ACC112 (cell line): ENCODE data around the gene AUTS2.

ENCODE experiments used
- H2AFZ ChIP-seq: fragments of 200-600 bp; sonication (generic); one replicate; pipeline ENCODE4 v1.6.0; 2017; ENCODE audit warnings: antibody characterized with exemption, low read length; ENCODE audit not compliant: unreplicated experiment
- H3K27ac ChIP-seq: fragments of 200-600 bp; sonication (generic); 2 replicates; pipeline ENCODE4 v1.5.1; 2014; ENCODE audit warnings: low read depth, mild to moderate bottlenecking, antibody characterized with exemption, low read length, moderate library complexity
- H3K27me3 ChIP-seq: fragments of 200-600 bp; sonication (generic); 2 replicates; pipeline ENCODE4 v1.6.1; 2014; ENCODE audit warnings: mild to moderate bottlenecking, antibody characterized with exemption, low read length, moderate library complexity, mixed read lengths; ENCODE audit not compliant: insufficient read depth
- H3K36me3 ChIP-seq: fragments of 200-600 bp; sonication (generic); 2 replicates; pipeline ENCODE4 v1.6.1; 2016; ENCODE audit warnings: mild to moderate bottlenecking, antibody characterized with exemption, low read length, moderate library complexity, mixed read lengths; ENCODE audit not compliant: insufficient read depth
- H3K4me1 ChIP-seq: fragments of 200-600 bp; sonication (generic); one replicate; pipeline ENCODE4 v1.6.1; 2016; ENCODE audit warnings: low read length, mixed read lengths; ENCODE audit not compliant: insufficient read depth, unreplicated experiment, control insufficient read depth
- H3K4me3 ChIP-seq: fragments of 200-600 bp; sonication (generic); 2 replicates; pipeline ENCODE4 v1.5.1; 2014; ENCODE audit warnings: mild to moderate bottlenecking, low read depth, low read length
- H3K79me2 ChIP-seq: fragments of 200-600 bp; sonication (generic); one replicate; pipeline ENCODE4 v1.6.0; 2016; ENCODE audit warnings: low read length; ENCODE audit not compliant: control insufficient read depth, unreplicated experiment, insufficient read depth

Gene AUTS2

GRCh38 chr7:70494225-70495032, 896.2 kb downstream of the AUTS2 start:
- H3K36me3 ChIP-seq = no peaks in the 10 kb centered on the region
- H3K27ac ChIP-seq = no peak overlapping the region
- H3K4me3 ChIP-seq = no peak overlapping the region
- H3K27me3 ChIP-seq = no peaks in the 10 kb centered on the region
- no peaks in the 10 kb centered on the region for H3K4me1 ChIP-seq
- no peak overlapping the region for H2AFZ ChIP-seq
- no peaks in the 10 kb centered on the region for H3K79me2 ChIP-seq

DNA sequence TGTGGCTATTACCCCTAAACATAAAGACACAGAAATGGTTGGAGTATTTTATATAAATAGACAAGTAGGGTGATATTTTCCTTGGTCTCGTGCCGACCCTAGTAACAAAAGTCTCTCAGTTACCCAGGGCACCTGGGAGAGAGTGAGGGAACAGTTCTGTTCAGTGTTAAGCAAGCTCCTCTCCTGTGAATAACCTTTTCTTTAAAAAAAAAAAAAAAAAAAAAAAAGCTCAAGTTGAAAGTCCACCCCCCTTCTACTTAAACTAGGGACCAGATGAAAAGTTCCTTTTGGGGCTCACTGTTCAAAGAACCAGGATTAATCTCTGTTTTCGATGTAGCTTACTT, 896.7 kb downstream of the AUTS2 start:
- no peak overlapping the region for H3K4me3 ChIP-seq
- no peak overlapping the region for H2AFZ ChIP-seq
- no peaks in the 10 kb centered on the region for H3K36me3 ChIP-seq
- no peak overlapping the region for H3K27ac ChIP-seq
- no peaks in the 10 kb centered on the region for H3K79me2 ChIP-seq
- no peaks in the 10 kb centered on the region for H3K27me3 ChIP-seq
- no peaks in the 10 kb centered on the region for H3K4me1 ChIP-seq

- no peak overlapping the region for H3K4me3 ChIP-seq
- no peaks in the 10 kb centered on the region for H3K79me2 ChIP-seq
- H3K27me3 ChIP-seq = no peaks in the 10 kb centered on the region
- no peaks in the 10 kb centered on the region for H3K4me1 ChIP-seq
- no peak overlapping the region for H3K27ac ChIP-seq
- no peaks in the 10 kb centered on the region for H3K36me3 ChIP-seq
- no peak overlapping the region for H2AFZ ChIP-seq
Measured at GRCh38 chr7:70497793-70498192, 899.5 kb downstream of the AUTS2 start.

DNA sequence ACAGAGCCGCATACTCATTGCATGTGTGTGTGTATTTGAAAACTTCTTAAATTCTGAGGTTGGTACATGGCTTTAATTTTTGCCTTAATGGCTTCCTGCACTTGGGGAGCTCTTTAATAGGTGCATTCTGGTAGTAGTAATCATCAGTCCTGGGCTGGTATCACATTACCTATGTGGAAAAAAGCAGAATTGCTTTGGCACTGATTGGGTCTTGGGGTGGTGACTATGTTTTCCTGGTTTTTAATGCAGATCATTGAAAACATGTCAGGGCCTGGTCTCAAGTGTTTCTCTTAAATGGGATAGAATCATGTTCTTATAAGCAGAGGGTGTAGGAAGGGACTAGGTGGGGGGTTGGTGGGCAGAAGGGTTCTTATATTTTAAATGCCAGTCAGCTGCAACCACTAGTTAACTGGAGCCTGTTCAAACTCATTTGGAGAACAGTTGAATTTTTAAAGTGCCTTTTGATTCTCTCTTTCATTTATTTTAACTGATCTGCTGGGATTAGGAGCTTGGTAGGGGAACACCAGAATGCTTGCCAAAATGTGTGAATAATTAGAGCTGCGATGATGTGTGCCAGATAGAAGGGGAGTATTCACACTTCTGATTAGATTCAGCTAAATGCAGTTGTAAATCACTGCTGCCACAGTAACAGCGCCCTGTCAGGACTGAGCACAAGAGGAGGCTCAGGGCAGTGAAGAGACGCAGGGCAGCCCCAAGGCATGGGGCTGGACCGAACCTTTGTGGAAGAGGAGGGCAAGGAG, 900.1 kb downstream of the AUTS2 start:
- Histone ChIP-seq H3K4me3 (no peak overlapping the region), H3K27ac (no peak overlapping the region), H3K27me3 (no peaks in the 10 kb centered on the region), H3K4me1 (no peaks in the 10 kb centered on the region), H2AFZ (no peak overlapping the region), H3K79me2 (no peaks in the 10 kb centered on the region), H3K36me3 (no peaks in the 10 kb centered on the region)

- Histone ChIP-seq H2AFZ (no peak overlapping the region), H3K4me3 (no peak overlapping the region), H3K79me2 (no peaks in the 10 kb centered on the region), H3K4me1 (no peaks in the 10 kb centered on the region), H3K27ac (no peak overlapping the region), H3K27me3 (no peaks in the 10 kb centered on the region), H3K36me3 (no peaks in the 10 kb centered on the region)
Measured at GRCh38 chr7:70500261-70500660, 902.0 kb downstream of the AUTS2 start.

- Histone ChIP-seq H3K36me3 (no peaks in the 10 kb centered on the region), H3K4me3 (no peak overlapping the region), H3K27ac (no peak overlapping the region), H3K27me3 (no peaks in the 10 kb centered on the region), H3K4me1 (no peaks in the 10 kb centered on the region), H3K79me2 (no peaks in the 10 kb centered on the region), H2AFZ (no peak overlapping the region)
Measured at GRCh38 chr7:70502117-70502863, 904.0 kb downstream of the AUTS2 start.

- no peaks in the 10 kb centered on the region for H3K79me2 ChIP-seq
- no peak overlapping the region for H3K27ac ChIP-seq
- H3K4me1 ChIP-seq = no peaks in the 10 kb centered on the region
Measured at GRCh38 chr7:70504254-70504653, 906.0 kb downstream of the AUTS2 start.

DNA sequence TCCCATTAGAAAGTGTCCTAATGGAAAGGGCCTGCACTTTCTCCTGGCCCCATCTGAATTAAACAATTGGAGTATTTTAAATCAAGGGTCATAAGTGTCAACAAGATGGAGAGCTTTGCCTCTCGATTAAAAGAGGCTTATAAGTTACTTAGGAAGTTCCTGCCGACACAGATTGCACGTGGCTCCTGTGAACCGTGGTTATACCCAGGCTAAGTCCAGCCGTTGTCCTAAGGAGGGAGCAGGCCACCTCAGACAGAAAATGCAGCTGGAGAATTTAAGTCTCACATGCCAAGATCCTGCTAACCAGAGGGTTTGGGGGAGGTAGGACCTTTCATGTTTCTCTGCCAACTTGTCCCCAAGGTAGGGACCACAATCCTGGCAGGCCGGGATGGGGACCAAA, 907.2 kb downstream of the AUTS2 start:
- H3K4me1 ChIP-seq = no peaks in the 10 kb centered on the region
- H3K27me3 ChIP-seq = no peaks in the 10 kb centered on the region
- H3K4me3 ChIP-seq = no peak overlapping the region
- no peaks in the 10 kb centered on the region for H3K36me3 ChIP-seq
- H3K79me2 ChIP-seq = no peaks in the 10 kb centered on the region
- H2AFZ ChIP-seq = no peak overlapping the region
- no peak overlapping the region for H3K27ac ChIP-seq

More at GRCh38 chr7:70504254-70504653, 906.0 kb downstream of the AUTS2 start:
- no peak overlapping the region for H2AFZ ChIP-seq
- no peaks in the 10 kb centered on the region for H3K27me3 ChIP-seq
- H3K36me3 ChIP-seq = no peaks in the 10 kb centered on the region
- H3K4me3 ChIP-seq = no peak overlapping the region

GRCh38 chr7:70505886-70506285, 907.6 kb downstream of the AUTS2 start:
- no peak overlapping the region for H2AFZ ChIP-seq
- H3K4me3 ChIP-seq = no peak overlapping the region
- H3K79me2 ChIP-seq = no peaks in the 10 kb centered on the region
- H3K4me1 ChIP-seq = no peaks in the 10 kb centered on the region
- no peak overlapping the region for H3K27ac ChIP-seq
- no peaks in the 10 kb centered on the region for H3K27me3 ChIP-seq
- no peaks in the 10 kb centered on the region for H3K36me3 ChIP-seq

DNA sequence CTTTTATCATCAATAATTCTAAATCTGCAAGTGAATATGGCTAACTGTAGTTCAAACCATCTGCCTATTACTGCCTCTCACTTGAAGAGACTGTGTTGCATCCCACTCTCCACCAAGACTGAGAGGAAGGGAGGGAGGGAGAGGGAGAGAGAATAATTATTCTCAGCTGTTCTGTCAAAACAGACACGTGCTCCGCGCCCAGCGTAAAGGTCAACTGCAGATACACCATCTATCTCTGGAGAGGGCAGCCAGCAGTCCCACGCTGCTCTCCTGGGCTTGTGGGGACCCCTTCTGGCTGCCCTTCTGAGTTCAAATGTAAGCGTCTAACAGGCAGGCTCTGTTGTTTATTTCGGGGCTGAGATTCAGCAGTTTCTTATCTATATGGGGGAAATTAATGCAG, 908.2 kb downstream of the AUTS2 start:
- Histone ChIP-seq H3K4me1 (no peaks in the 10 kb centered on the region), H3K4me3 (no peak overlapping the region), H3K36me3 (no peaks in the 10 kb centered on the region), H2AFZ (no peak overlapping the region), H3K27me3 (no peaks in the 10 kb centered on the region), H3K27ac (no peak overlapping the region), H3K79me2 (no peaks in the 10 kb centered on the region)
